H1 (cell line): ENCODE measurements around the gene TMEM44. TPM values are rescaled to one million over a fixed set of nuclear protein-coding genes. Genes with fewer than 3 reads are reported as not detected.

Source experiments
- CTCF ChIA-PET: fragments of 300-600 bp; sonication (Branson Sonifier 250); formaldehyde crosslinking; loops from one replicate; lab custom pipeline; 2021; ENCODE audit not compliant: partially characterized antibody; lab: Charles Lee
- POLR2A ChIA-PET: fragments of 300-600 bp; sonication (Branson Sonifier 250); formaldehyde crosslinking; loops from one replicate; lab custom pipeline; 2021; ENCODE audit warnings: inconsistent platforms; ENCODE audit not compliant: partially characterized antibody; lab: Charles Lee
- DNase-seq, 2 experiments: peaks; one replicate each; pipeline versions ENCODE4 v3.0.0 to v3.0.0-alpha.2; 2010 to 2022; ENCODE audit warnings: low spot score in 2 of 2, low read depth in 1 of 2, mixed read lengths in 1 of 2
- FAIRE-seq: peaks from 2 replicates; lab custom pipeline; 2011; peaks lifted over from hg19 to GRCh38; lab: Jason Lieb, UNC
- H2AFZ ChIP-seq: 2 replicates; pipeline ENCODE4 v1.8.1; 2012; ENCODE audit warnings: low read length, inconsistent platforms
- H2AK5ac ChIP-seq: 2 replicates; pipeline ENCODE4 v1.6.1; 2013; ENCODE audit warnings: low read depth, low read length
- H2BK120ac ChIP-seq: replicated peaks from 2 replicates; pipeline ENCODE3; 2013; ENCODE audit warnings: low read depth, low read length, inconsistent platforms
- H2BK12ac ChIP-seq: 2 replicates; pipeline ENCODE4 v1.6.1; 2013; ENCODE audit warnings: low read depth, low read length
- H2BK15ac ChIP-seq: 2 replicates; pipeline ENCODE4 v1.6.1; 2013; ENCODE audit warnings: low read length
- H2BK20ac ChIP-seq: 2 replicates; pipeline ENCODE4 v1.6.1; 2013; ENCODE audit warnings: low read length
- H2BK5ac ChIP-seq: 2 replicates; pipeline ENCODE4 v1.6.1; 2013; ENCODE audit warnings: low read depth, low read length
- H3K14ac ChIP-seq: 2 replicates; pipeline ENCODE4 v1.6.1; 2013; ENCODE audit warnings: inconsistent platforms; ENCODE audit not compliant: insufficient read length
- H3K18ac ChIP-seq: 2 replicates; pipeline ENCODE4 v1.6.1; 2013; ENCODE audit warnings: low read length; ENCODE audit errors: extremely low read depth
- H3K23ac ChIP-seq: 2 replicates; pipeline ENCODE4 v1.6.1; 2013; ENCODE audit warnings: inconsistent platforms; ENCODE audit not compliant: insufficient read length
- H3K23me2 ChIP-seq: 2 replicates; pipeline ENCODE4 v1.6.1; 2013; ENCODE audit warnings: low read depth, low read length
- H3K27ac ChIP-seq: 2 replicates; pipeline ENCODE4 v1.6.1; 2011; ENCODE audit warnings: low read depth, low read length, inconsistent platforms
- H3K27me3 ChIP-seq, 4 experiments: replicated peaks in 1 of 4; 1 replicate in 1 of 4; 2 replicates in 3 of 4; pipeline versions ENCODE4 v1.6.1 to v1.8.1; 2011 to 2013; ENCODE audit warnings: low read length in 3 of 4, mild to moderate bottlenecking in 3 of 4, inconsistent platforms in 2 of 4, mixed read lengths in 2 of 4, moderate library complexity in 1 of 4; ENCODE audit not compliant: control insufficient read depth in 3 of 4, insufficient read depth in 3 of 4; ENCODE audit errors: extremely low read depth in 1 of 4
- H3K36me3 ChIP-seq, 4 experiments: 2 replicates each; pipeline versions ENCODE4 v1.6.1 to v1.8.1; 2011 to 2013; ENCODE audit warnings: mild to moderate bottlenecking in 4 of 4, low read length in 3 of 4, moderate library complexity in 2 of 4, control low read depth in 1 of 4, inconsistent platforms in 1 of 4; ENCODE audit not compliant: insufficient read depth in 4 of 4, control insufficient read depth in 2 of 4
- H3K4ac ChIP-seq: replicated peaks from 2 replicates; pipeline ENCODE3; 2013; ENCODE audit warnings: low read length, low read depth, mixed read lengths, inconsistent platforms; ENCODE audit not compliant: insufficient read length
- H3K4me1 ChIP-seq, 4 experiments: replicated peaks in 1 of 4; 1 replicate in 1 of 4; 2 replicates in 3 of 4; pipeline versions ENCODE4 v1.6.1 to v1.8.1; 2011 to 2013; ENCODE audit warnings: low read length in 3 of 4, inconsistent platforms in 2 of 4, mixed read lengths in 1 of 4; ENCODE audit not compliant: insufficient read depth in 4 of 4, control insufficient read depth in 3 of 4
- H3K4me2 ChIP-seq, 2 experiments: 2 replicates each; pipeline versions ENCODE4 v1.6.1 to v1.8.1; 2011 to 2013; ENCODE audit warnings: low read depth in 2 of 2, low read length in 2 of 2, control low read depth in 1 of 2, inconsistent platforms in 1 of 2, mild to moderate bottlenecking in 1 of 2; ENCODE audit not compliant: insufficient read depth in 1 of 2
- H3K4me3 ChIP-seq, 4 experiments: fragments of 200-600, 300-600 bp in 1 of 4; sonication (generic), shearing (Covaris generic), sonication (Bioruptor Twin) in 1 of 4; 2 replicates each; pipeline versions ENCODE4 v1.5.1 to v1.8.1; 2011 to 2016; ENCODE audit warnings: low read length in 4 of 4, low read depth in 3 of 4, control low read depth in 2 of 4, inconsistent platforms in 2 of 4, mild to moderate bottlenecking in 2 of 4, mixed read lengths in 1 of 4, moderate library complexity in 1 of 4; ENCODE audit not compliant: insufficient read depth in 2 of 4; ENCODE audit errors: extremely low read depth in 1 of 4
- H3K56ac ChIP-seq: replicated peaks from 2 replicates; pipeline ENCODE3; 2013; ENCODE audit warnings: low read depth, mild to moderate bottlenecking, mixed read lengths, low read length, inconsistent platforms; ENCODE audit not compliant: insufficient read length
- H3K79me1 ChIP-seq: 2 replicates; pipeline ENCODE4 v1.6.1; 2013; ENCODE audit warnings: low read depth, low read length, control low read depth
- H3K79me2 ChIP-seq, 2 experiments: 2 replicates each; pipeline versions ENCODE4 v1.6.1 to v1.8.1; 2012 to 2013; ENCODE audit warnings: low read length in 2 of 2, mild to moderate bottlenecking in 2 of 2, inconsistent platforms in 1 of 2; ENCODE audit not compliant: insufficient read depth in 2 of 2, control insufficient read depth in 1 of 2
- H3K9ac ChIP-seq, 4 experiments: replicated peaks in 1 of 4; 1 replicate in 1 of 4; 2 replicates in 3 of 4; pipeline versions ENCODE4 v1.6.1 to v1.8.1; 2011 to 2013; ENCODE audit warnings: low read depth in 3 of 4, low read length in 3 of 4, control low read depth in 2 of 4, mild to moderate bottlenecking in 2 of 4, moderate library complexity in 2 of 4, inconsistent platforms in 1 of 4; ENCODE audit errors: extremely low read depth in 1 of 4
- H3K9me3 ChIP-seq, 2 experiments: 2 replicates each; pipeline versions ENCODE4 v1.6.1 to v1.8.1; 2012 to 2013; ENCODE audit warnings: mild to moderate bottlenecking in 2 of 2, moderate library complexity in 2 of 2, control low read depth in 1 of 2, inconsistent platforms in 1 of 2, low read depth in 1 of 2, low read length in 1 of 2, mixed read lengths in 1 of 2; ENCODE audit not compliant: insufficient read depth in 2 of 2
- H4K20me1 ChIP-seq, 2 experiments: replicated peaks in 1 of 2; 2 replicates each; pipeline versions ENCODE3 to v1.8.1; 2011 to 2013; ENCODE audit warnings: inconsistent platforms in 2 of 2, low read length in 2 of 2, mild to moderate bottlenecking in 1 of 2; ENCODE audit not compliant: insufficient read depth in 2 of 2, control insufficient read depth in 1 of 2
- H4K5ac ChIP-seq: 2 replicates; pipeline ENCODE4 v1.6.1; 2013; ENCODE audit warnings: low read length, low read depth, mixed read lengths, inconsistent platforms; ENCODE audit not compliant: insufficient read length
- H4K8ac ChIP-seq: 2 replicates; pipeline ENCODE4 v1.8.0; 2013; ENCODE audit warnings: mild to moderate bottlenecking, moderate library complexity, low read length, inconsistent platforms; ENCODE audit not compliant: insufficient read depth; ENCODE audit errors: extremely low read depth
- H4K91ac ChIP-seq: replicated peaks from 2 replicates; pipeline ENCODE3; 2013; ENCODE audit warnings: low read length, mixed read lengths, inconsistent platforms; ENCODE audit not compliant: insufficient read length
- CHD2 ChIP-seq: IDR thresholded peaks from 2 replicates; pipeline ENCODE4 v1.6.1; 2012; ENCODE audit warnings: low read length, improper control_type of control experiment
- GTF2F1 ChIP-seq: IDR thresholded peaks from 2 replicates; pipeline ENCODE4 v1.6.1; 2012; ENCODE audit warnings: low read depth, low read length, improper control_type of control experiment, borderline replicate concordance
- JUN ChIP-seq: IDR thresholded peaks from 2 replicates; pipeline ENCODE4 v1.6.1; 2011; ENCODE audit warnings: low read depth, mild to moderate bottlenecking, improper control_type of control experiment, low read length
- MAX ChIP-seq: IDR thresholded peaks from 2 replicates; pipeline ENCODE4 v1.6.1; 2012; ENCODE audit warnings: inconsistent platforms
- RAD21 ChIP-seq, 2 experiments: IDR thresholded peaks in 1 of 2; conservative IDR thresholded peaks in 1 of 2; 2 replicates each; pipeline ENCODE4 v1.6.1; 2011; ENCODE audit warnings: low read depth in 2 of 2, low read length in 2 of 2, improper control_type of control experiment in 1 of 2, inconsistent platforms in 1 of 2, mild to moderate bottlenecking in 1 of 2, moderate library complexity in 1 of 2
- SAP30 ChIP-seq: fragments of 300-600 bp; sonication (generic); IDR thresholded peaks from 2 replicates; pipeline ENCODE4 v1.7.1; 2012; ENCODE audit warnings: low read length, moderate library complexity, mild to moderate bottlenecking, inconsistent platforms; ENCODE audit not compliant: insufficient read depth, insufficient replicate concordance
- WGBS, 2 experiments: shearing (Covaris generic) in 1 of 2; methylation state at CpG; one replicate each; pipeline versions ENCODE4 v1.1.6 to v1.1.7; 2013 to 2015; ENCODE audit warnings: low lambda C conversion rate in 2 of 2, mixed read lengths in 2 of 2, inconsistent platforms in 1 of 2, low coverage in 1 of 2, missing lambda C conversion rate in 1 of 2; ENCODE audit not compliant: insufficient replicate concordance in 2 of 2, insufficient coverage in 1 of 2, insufficient read length in 1 of 2; ENCODE audit errors: extremely low coverage in 1 of 2, missing lambda C conversion rate in 1 of 2; 5-methylcytosine and 5-hydroxymethylcytosine counted together
- polyA plus RNA-seq, 7 experiments: library from polyadenylated mRNA; depleted of rRNA in 3 of 7; stranded (reverse) in 5 of 7; unstranded in 2 of 7; fragments of >200 nt in 5 of 7; fragments of 200-250 nt in 2 of 7; gene quantifications; 1 replicate in 5 of 7; 2 replicates in 1 of 7; 4 replicates in 1 of 7; pipeline versions ENCODE4 v1.2.1 to v1.2.3, GENCODE V29; 2011 to 2013; ENCODE audit warnings: missing spikeins in 2 of 7, mixed read lengths in 2 of 7
- total RNA-seq: library from RNA; stranded (reverse); fragmentation: NEBNext Ultra II Directional; extraction: Animal tissue kit (Norgen Biotek cat#: 25700); gene quantifications from 2 replicates; pipeline ENCODE4 v1.2.1, GENCODE V29; 2021

TMEM44 gene
- total and polyA plus RNA-seq, 2 of the 8 experiments (the other 6 are each of a cell fraction or from before 2014, with no cell fraction given): 14.0 to 16.7 TPM

GRCh38 chr3:194577986-194578905, 55.0 kb downstream of the TMEM44 start:
- no peak overlapping the region for H2BK5ac ChIP-seq
- H2BK12ac ChIP-seq: no peak overlapping the region
- no peak overlapping the region for H4K91ac ChIP-seq
- DNase-seq (no peak), FAIRE-seq (no peak)
- no peaks in the 10 kb centered on the region for H3K27me3 ChIP-seq
- H3K23me2 ChIP-seq: no peaks in the 10 kb centered on the region
- no peak for TF ChIP-seq RAD21 (IDR thresholded peaks at IDR 0.05 in 1 of 2, conservative IDR thresholded peaks at IDR 0.05 in 1 of 2; ENCODE audit: low read depth in 2 of 2, low read length in 2 of 2)
- TF ChIP-seq JUN: no peak
- TF ChIP-seq MAX: no peak
- TF ChIP-seq SAP30: no peak
- TF ChIP-seq GTF2F1: no peak
- no peak for TF ChIP-seq CHD2
- no peak overlapping the region for H3K9ac ChIP-seq
- H3K4me1 ChIP-seq: no peaks in the 10 kb centered on the region
- H2AFZ ChIP-seq: no peak overlapping the region
- H3K4me2 ChIP-seq: no peak overlapping the region
- H3K9me3 ChIP-seq: no peaks in the 10 kb centered on the region
- no peak overlapping the region for H3K4me3 ChIP-seq
- no peak overlapping the region for H2BK20ac ChIP-seq
- H4K8ac ChIP-seq: no peak overlapping the region; the same call in 1 of the 2 replicates
- WGBS, 2 experiments: 78% methylated on average over 9 of the region's 9 CpGs; no CpG with 5 or more reads in 1 of the 2 experiments
- no peaks in the 10 kb centered on the region for H4K20me1 ChIP-seq
- H4K5ac ChIP-seq: no peak overlapping the region
- H3K4ac ChIP-seq: no peak overlapping the region
- H3K27ac ChIP-seq: no peak overlapping the region
- H3K23ac ChIP-seq: no peak overlapping the region
- CTCF ChIA-PET: interaction anchor here (1.0 to 2.0 kb wide), 4 partner anchors 10 to 106 kb away, joined by 3 to 12 read pairs (median 6); no protein-coding TSS in a partner anchor
- POLR2A ChIA-PET: interaction anchor here (0.7 to 0.9 kb wide), 2 partner anchors 88 to 109 kb away, joined by 3 read pairs; no protein-coding TSS in a partner anchor
- H3K79me2 ChIP-seq: no peaks in the 10 kb centered on the region
- H3K18ac ChIP-seq: no peak overlapping the region
- H2BK120ac ChIP-seq: no peak overlapping the region
- H3K36me3 ChIP-seq: no peaks in the 10 kb centered on the region
- no peak overlapping the region for H3K14ac ChIP-seq
- H3K79me1 ChIP-seq: no peaks in the 10 kb centered on the region
- no peak overlapping the region for H3K56ac ChIP-seq
- H2AK5ac ChIP-seq: no peak overlapping the region
- no peak overlapping the region for H2BK15ac ChIP-seq
